Pons (tissue), 1 donor: ENCODE measurements around the gene ZBTB48.

ENCODE experiments used
- DNase-seq: peaks from one replicate; pipeline ENCODE4 v3.0.0-alpha.2; 2016; ENCODE audit warnings: low spot score

Gene ZBTB48

GRCh38 chr1:6612641-6613360 is 33.0 kb downstream of the ZBTB48 start:
- peak; percentile 44 for DNase-seq

- DNase-seq: peak; percentile 98
These were observed 33.7 kb downstream of the ZBTB48 start, which contains the start of gene PHF13 for GRCh38 chr1:6613361-6614018. TSS of gene PHF13 (plus strand) at chr1:6613731. CDS start at chr1:6614067, 336 bp downstream.

- DNase-seq: no peak
These were observed 34.5 kb downstream of the ZBTB48 start for GRCh38 chr1:6614019-6614928.

- DNase-seq: no peak
These were observed 35.4 kb downstream of the ZBTB48 start for GRCh38 chr1:6614929-6615785.

- DNase-seq: no peak
These were observed 39.3 kb downstream of the ZBTB48 start for GRCh38 chr1:6619045-6619444.

- DNase-seq: no peak
These were observed 41.9 kb downstream of the ZBTB48 start for GRCh38 chr1:6621429-6622391.

- no peak for DNase-seq
These were observed 42.8 kb downstream of the ZBTB48 start for GRCh38 chr1:6622396-6623152.

- DNase-seq: no peak
These were observed 43.6 kb downstream of the ZBTB48 start for GRCh38 chr1:6623269-6623965.

- peak; percentile 68 for DNase-seq
These were observed 45.2 kb downstream of the ZBTB48 start, which contains the start of gene THAP3 for GRCh38 chr1:6624710-6625583. TSS of gene THAP3 (plus strand) at chr1:6624868. CDS start at chr1:6625219, 351 bp downstream.

- DNase-seq: no peak
These were observed 45.9 kb downstream of the ZBTB48 start for GRCh38 chr1:6625584-6626149.

- no peak for DNase-seq
These were observed 47.2 kb downstream of the ZBTB48 start for GRCh38 chr1:6627031-6627430.

GRCh38 chr1:6627841-6628545 is 48.2 kb downstream of the ZBTB48 start:
- DNase-seq: no peak

- no peak for DNase-seq
These were observed 49.2 kb downstream of the ZBTB48 start for GRCh38 chr1:6628971-6629479.

- no peak for DNase-seq
These were observed 50.2 kb downstream of the ZBTB48 start for GRCh38 chr1:6630027-6630426.

GRCh38 chr1:6631058-6631457 is 51.3 kb downstream of the ZBTB48 start:
- DNase-seq: no peak
